Measurements from ENCODE around the gene RNF157.

Gene RNF157

GRCh38 chr17:76137001-76137350 lies 103.3 kb downstream of the RNF157 start:
- no peak for DNase-seq (ENCODE audit: low read depth, low spot score)
- H3K4me3 ChIP-seq (ENCODE audit: low read length): no peak overlapping the region

GRCh38 chr17:76136276-76137000 lies 103.9 kb downstream of the RNF157 start:
- H3K4me3 ChIP-seq (ENCODE audit: low read length): no peak overlapping the region
- no peak for DNase-seq (ENCODE audit: low read depth, low spot score)

GRCh38 chr17:76135810-76136188 lies 104.5 kb downstream of the RNF157 start:
- no peak overlapping the region for H3K4me3 ChIP-seq (ENCODE audit: low read length)
- no peak for DNase-seq (ENCODE audit: low read depth, low spot score)

GRCh38 chr17:76134911-76135809 lies 105.1 kb downstream of the RNF157 start:
- DNase-seq (ENCODE audit: low read depth, low spot score): no peak
- no peak overlapping the region for H3K4me3 ChIP-seq (ENCODE audit: low read length)

- no peak overlapping the region for H3K4me3 ChIP-seq (ENCODE audit: low read length)
- DNase-seq (ENCODE audit: low read depth, low spot score): no peak
These were observed 107.5 kb downstream of the RNF157 start for GRCh38 chr17:76132574-76133338.

- no peak for DNase-seq (ENCODE audit: low read depth, low spot score)
- no peak overlapping the region for H3K4me3 ChIP-seq (ENCODE audit: low read length)
These were observed 108.4 kb downstream of the RNF157 start for GRCh38 chr17:76131692-76132573.

- no peak overlapping the region for H3K4me3 ChIP-seq (ENCODE audit: low read length)
- no peak for DNase-seq (ENCODE audit: low read depth, low spot score)
These were observed 109.1 kb downstream of the RNF157 start for GRCh38 chr17:76131051-76131691.

- no peak overlapping the region for H3K4me3 ChIP-seq (ENCODE audit: low read length)
- DNase-seq (ENCODE audit: low read depth, low spot score): no peak
These were observed 109.8 kb downstream of the RNF157 start for GRCh38 chr17:76130473-76130872.

- DNase-seq (ENCODE audit: low read depth, low spot score): no peak
- no peak overlapping the region for H3K4me3 ChIP-seq (ENCODE audit: low read length)
These were observed 114.4 kb downstream of the RNF157 start for GRCh38 chr17:76125922-76126321.

- no peak overlapping the region for H3K4me3 ChIP-seq (ENCODE audit: low read length)
- DNase-seq (ENCODE audit: low read depth, low spot score): no peak
These were observed 115.0 kb downstream of the RNF157 start for GRCh38 chr17:76125391-76125675.

GRCh38 chr17:76124582-76125390 lies 115.5 kb downstream of the RNF157 start:
- DNase-seq (ENCODE audit: low read depth, low spot score): no peak
- H3K4me3 ChIP-seq (ENCODE audit: low read length): no peak overlapping the region

- no peak overlapping the region for H3K4me3 ChIP-seq (ENCODE audit: low read length)
- DNase-seq (ENCODE audit: low read depth, low spot score): no peak
These were observed 116.3 kb downstream of the RNF157 start for GRCh38 chr17:76123749-76124581.

- no peak overlapping the region for H3K4me3 ChIP-seq (ENCODE audit: low read length)
These were observed 117.1 kb downstream of the RNF157 start for GRCh38 chr17:76123191-76123499.

GRCh38 chr17:76122431-76123190 lies 117.7 kb downstream of the RNF157 start:
- DNase-seq (ENCODE audit: low read depth, low spot score): no peak
- no peak overlapping the region for H3K4me3 ChIP-seq (ENCODE audit: low read length)

More at GRCh38 chr17:76123191-76123499, 117.1 kb downstream of the RNF157 start:
- no peak for DNase-seq (ENCODE audit: low read depth, low spot score)

- DNase-seq (ENCODE audit: low read depth, low spot score): no peak
- H3K4me3 ChIP-seq (ENCODE audit: low read length): no peak overlapping the region
These were observed 118.3 kb downstream of the RNF157 start for GRCh38 chr17:76121932-76122430.

- H3K4me3 ChIP-seq (ENCODE audit: low read length): no peak overlapping the region
- DNase-seq (ENCODE audit: low read depth, low spot score): no peak
These were observed 119.7 kb downstream of the RNF157 start for GRCh38 chr17:76120658-76121008.

Data from Jurkat, Clone E6-1 (cell line).